RWPE2 (cell line): ENCODE results near the gene SAP30L.

ENCODE experiments used
- ATAC-seq: fragments of 200-7000 bp; cut with Tn5 transposase; 3 replicates; pipeline ENCODE4 v1.9.1; 2021; ENCODE audit warnings: low read depth
- DNase-seq: peaks from one replicate; pipeline ENCODE4 v3.0.0-alpha.2; 2020; ENCODE audit warnings: low spot score
- H3K27ac ChIP-seq: fragments of 450-650 bp; 2 replicates; pipeline ENCODE4 v1.5.1; 2017; ENCODE audit warnings: mild to moderate bottlenecking; ENCODE audit not compliant: poor library complexity, severe bottlenecking
- H3K27me3 ChIP-seq: fragments of 250-450 bp; sonication (Bioruptor Pico); 2 replicates; pipeline ENCODE4 v1.5.1; 2021; ENCODE audit warnings: mild to moderate bottlenecking, moderate library complexity; ENCODE audit not compliant: insufficient read depth, poor library complexity, severe bottlenecking
- H3K36me3 ChIP-seq: fragments of 250-450 bp; sonication (Bioruptor Pico); 2 replicates; pipeline ENCODE4 v1.5.1; 2020; ENCODE audit warnings: low read depth, mild to moderate bottlenecking, moderate library complexity
- H3K4me1 ChIP-seq: fragments of 250-450 bp; sonication (Bioruptor Pico); 2 replicates; pipeline ENCODE4 v1.5.1; 2021; ENCODE audit warnings: mild to moderate bottlenecking, moderate library complexity; ENCODE audit not compliant: insufficient read depth, poor library complexity, severe bottlenecking
- H3K4me3 ChIP-seq: fragments of 250-450 bp; sonication (Bioruptor Pico); 2 replicates; pipeline ENCODE4 v1.5.1; 2021; ENCODE audit warnings: mild to moderate bottlenecking, moderate library complexity; ENCODE audit not compliant: severe bottlenecking
- H3K9me3 ChIP-seq: fragments of 250-450 bp; sonication (Bioruptor Pico); 2 replicates; pipeline ENCODE4 v1.5.1; 2021; ENCODE audit warnings: mild to moderate bottlenecking, moderate library complexity; ENCODE audit not compliant: severe bottlenecking
- CTCF ChIP-seq: fragments of 450-650 bp; IDR thresholded peaks from one replicate; pipeline ENCODE4 v1.5.1; 2017; ENCODE audit warnings: mild to moderate bottlenecking, moderate library complexity; ENCODE audit not compliant: poor library complexity, severe bottlenecking

The SAP30L gene, protein sequence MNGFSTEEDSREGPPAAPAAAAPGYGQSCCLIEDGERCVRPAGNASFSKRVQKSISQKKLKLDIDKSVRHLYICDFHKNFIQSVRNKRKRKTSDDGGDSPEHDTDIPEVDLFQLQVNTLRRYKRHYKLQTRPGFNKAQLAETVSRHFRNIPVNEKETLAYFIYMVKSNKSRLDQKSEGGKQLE

DNA sequence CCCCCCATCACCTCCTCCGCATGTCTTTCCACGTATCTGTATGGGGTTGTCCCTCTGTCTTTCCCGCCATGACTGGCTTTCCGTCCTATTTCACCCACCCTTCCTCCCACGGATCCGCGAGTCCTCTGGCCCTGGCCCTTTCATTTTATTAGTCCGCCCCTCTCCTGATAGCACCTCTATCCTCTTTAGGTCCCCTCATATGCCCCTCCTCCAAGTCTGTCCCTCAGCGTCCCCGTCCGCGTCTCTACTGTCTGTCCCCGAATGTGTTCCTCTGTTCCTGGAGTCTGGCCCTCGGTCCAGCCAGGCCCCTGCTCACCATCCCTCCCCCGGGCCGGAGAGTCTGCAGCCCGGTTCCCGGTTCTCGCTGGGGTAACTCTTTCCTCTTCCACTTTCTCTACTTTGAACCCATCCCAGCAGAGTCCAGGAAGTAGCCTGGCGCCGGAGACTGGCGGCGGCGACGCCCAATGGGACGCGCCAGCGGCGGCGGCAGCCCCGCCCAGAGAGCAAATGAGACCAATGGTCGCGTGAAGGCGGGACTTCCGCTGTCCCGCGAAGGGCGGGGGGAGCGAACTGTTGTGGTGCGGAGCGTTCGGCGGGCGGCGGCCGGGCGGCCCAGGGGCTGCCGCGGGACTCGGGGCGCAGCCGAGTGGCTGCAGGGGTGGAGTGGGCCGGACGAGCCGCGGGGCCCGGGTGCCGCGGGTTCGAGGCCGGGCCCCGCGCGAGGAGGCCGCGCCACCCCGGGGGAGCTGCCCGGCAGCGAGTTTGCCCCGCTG is at the start of gene SAP30L:
Gene SAP30L, plus strand, starts transcription at position 576 of the 773 bp plus-strand sequence. CDS start 608 bp downstream, outside the sequence.
- peaks cover 30% of the 10 kb centered on the region for H3K36me3 ChIP-seq
- TF ChIP-seq CTCF, result no peak
- peak within 1 kb of the TSS; percentile 79 for H3K4me3 ChIP-seq
- peaks cover 22% of the 10 kb centered on the region for H3K4me1 ChIP-seq
- peak; percentile 87 for ATAC-seq
- no peaks in the 10 kb centered on the region for H3K9me3 ChIP-seq
- H3K27me3 ChIP-seq, result no peaks in the 10 kb centered on the region
- peak; percentile 93 for DNase-seq
- H3K27ac ChIP-seq, result peak within 1 kb of the TSS; percentile 46

- Histone ChIP-seq H3K36me3 (no peaks in the 10 kb centered on the region), H3K4me1 (peaks cover 21% of the 10 kb centered on the region), H3K27ac (no peak overlapping the region), H3K4me3 (no peak overlapping the region), H3K27me3 (no peaks in the 10 kb centered on the region), H3K9me3 (no peaks in the 10 kb centered on the region)
- no peak for TF ChIP-seq CTCF
- no peak for ATAC-seq
- no peak for DNase-seq
Measured at GRCh38 chr5:154396128-154396527, 49.7 kb upstream of the SAP30L start.

GRCh38 chr5:154397652-154398406 is 48.0 kb upstream of the SAP30L start:
- DNase-seq, result no peak
- no peak overlapping the region for H3K27ac ChIP-seq
- ATAC-seq, result no peak
- H3K9me3 ChIP-seq, result no peaks in the 10 kb centered on the region
- TF ChIP-seq CTCF, result no peak
- no peak overlapping the region for H3K4me3 ChIP-seq
- no peaks in the 10 kb centered on the region for H3K27me3 ChIP-seq
- H3K36me3 ChIP-seq, result no peaks in the 10 kb centered on the region
- H3K4me1 ChIP-seq, result peaks cover 21% of the 10 kb centered on the region

GRCh38 chr5:154400678-154401077 is 45.1 kb upstream of the SAP30L start:
- Histone ChIP-seq H3K27ac (no peak overlapping the region), H3K9me3 (no peaks in the 10 kb centered on the region), H3K4me1 (peaks cover 6% of the 10 kb centered on the region), H3K27me3 (no peaks in the 10 kb centered on the region), H3K4me3 (no peak overlapping the region), H3K36me3 (no peaks in the 10 kb centered on the region)
- DNase-seq (no peak), ATAC-seq (no peak)
- TF ChIP-seq CTCF, result no peak
